ENCODE results near the gene KCNAB1.

GRCh38 chr3:156226676-156227420, 106.5 kb downstream of the KCNAB1 start:
- TF ChIP-seq, protein P1, sequence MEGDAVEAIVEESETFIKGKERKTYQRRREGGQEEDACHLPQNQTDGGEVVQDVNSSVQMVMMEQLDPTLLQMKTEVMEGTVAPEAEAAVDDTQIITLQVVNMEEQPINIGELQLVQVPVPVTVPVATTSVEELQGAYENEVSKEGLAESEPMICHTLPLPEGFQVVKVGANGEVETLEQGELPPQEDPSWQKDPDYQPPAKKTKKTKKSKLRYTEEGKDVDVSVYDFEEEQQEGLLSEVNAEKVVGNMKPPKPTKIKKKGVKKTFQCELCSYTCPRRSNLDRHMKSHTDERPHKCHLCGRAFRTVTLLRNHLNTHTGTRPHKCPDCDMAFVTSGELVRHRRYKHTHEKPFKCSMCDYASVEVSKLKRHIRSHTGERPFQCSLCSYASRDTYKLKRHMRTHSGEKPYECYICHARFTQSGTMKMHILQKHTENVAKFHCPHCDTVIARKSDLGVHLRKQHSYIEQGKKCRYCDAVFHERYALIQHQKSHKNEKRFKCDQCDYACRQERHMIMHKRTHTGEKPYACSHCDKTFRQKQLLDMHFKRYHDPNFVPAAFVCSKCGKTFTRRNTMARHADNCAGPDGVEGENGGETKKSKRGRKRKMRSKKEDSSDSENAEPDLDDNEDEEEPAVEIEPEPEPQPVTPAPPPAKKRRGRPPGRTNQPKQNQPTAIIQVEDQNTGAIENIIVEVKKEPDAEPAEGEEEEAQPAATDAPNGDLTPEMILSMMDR (IDR thresholded peaks at IDR 0.05), result no peak
- TF ChIP-seq EP300 (IDR thresholded peaks at IDR 0.05), result no peak

Data from tibial nerve (tissue), 4 donors.